Measurements from ENCODE around the gene BCAS3.
"Not testable (repeated sequence)": the region's sequence is repeated elsewhere in the genome, so short reads cannot be mapped to it uniquely, and the experiment has no call there.

The BCAS3 gene

GRCh38 chr17:60798576-60798975, 120.9 kb downstream of the BCAS3 start:
- DNase-seq (ENCODE audit: low read depth) = no peak

- no peak for DNase-seq (ENCODE audit: low read depth)
Observed at GRCh38 chr17:60802377-60802776, 124.7 kb downstream of the BCAS3 start.

GRCh38 chr17:60803059-60803458, 125.4 kb downstream of the BCAS3 start:
- no peak for DNase-seq (ENCODE audit: low read depth)

DNA sequence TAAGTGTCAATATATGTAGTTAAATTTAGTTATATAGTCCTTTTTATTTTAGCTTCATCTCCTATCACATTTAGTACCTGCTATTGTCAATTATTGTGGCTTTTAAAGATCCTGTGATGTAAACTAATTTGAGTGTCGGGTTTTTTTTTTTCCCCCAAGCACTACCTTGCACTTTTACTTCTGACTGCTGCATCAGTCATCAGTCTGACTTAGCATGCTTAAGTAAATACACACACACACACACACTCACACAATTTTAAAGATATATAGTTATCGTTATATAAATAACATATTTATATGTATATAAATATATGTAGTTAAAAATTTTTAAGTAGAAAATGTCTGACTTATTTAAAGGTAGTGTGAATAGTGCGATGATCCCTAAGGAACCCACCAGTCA, 127.2 kb downstream of the BCAS3 start:
- no peak for DNase-seq (ENCODE audit: low read depth)

DNA sequence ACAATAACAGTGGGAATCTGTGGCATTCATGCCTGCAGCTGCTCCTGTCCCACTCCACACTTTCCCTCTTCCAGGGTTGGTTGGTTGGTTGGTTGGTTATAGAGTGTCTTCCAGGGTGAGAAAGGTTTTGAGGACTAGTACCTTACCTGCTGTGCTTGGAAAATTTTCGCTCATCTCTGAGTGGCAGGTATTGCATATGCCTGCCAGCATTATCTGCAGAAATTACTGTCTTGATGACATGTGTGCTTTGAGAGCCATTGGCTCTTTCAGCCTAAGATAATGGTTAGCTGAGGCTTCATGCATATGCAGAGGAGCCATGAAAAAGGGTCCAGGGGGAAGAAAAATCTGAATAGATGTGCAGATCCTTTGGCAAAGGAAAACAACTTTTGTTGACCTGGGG, 131.8 kb downstream of the BCAS3 start:
- no peak for DNase-seq (ENCODE audit: low read depth)

- not testable (repeated sequence) for DNase-seq (ENCODE audit: low read depth)
Observed at GRCh38 chr17:60814941-60815340, 137.3 kb downstream of the BCAS3 start.

DNA sequence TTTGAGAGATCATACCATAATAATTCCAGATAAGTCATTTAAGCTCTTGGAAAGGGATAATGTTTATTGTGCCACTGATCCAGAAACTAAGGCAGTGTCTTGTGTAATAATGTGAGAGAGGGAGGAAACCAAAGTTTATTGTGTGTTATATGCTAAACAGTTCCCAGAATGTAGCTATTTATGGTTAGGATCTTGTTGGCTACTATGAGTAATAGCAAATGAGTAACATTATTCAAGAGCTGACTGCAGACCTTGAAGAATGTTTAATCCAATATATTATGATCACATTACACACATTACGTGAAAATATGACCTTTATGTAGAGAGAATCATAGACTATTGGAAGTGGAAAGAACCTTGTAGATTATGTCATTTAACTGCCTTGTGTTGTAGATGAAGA, 139.5 kb downstream of the BCAS3 start:
- no peak for DNase-seq (ENCODE audit: low read depth)

- no peak for DNase-seq (ENCODE audit: low read depth)
Observed at GRCh38 chr17:60819447-60820130, 141.9 kb downstream of the BCAS3 start.

GRCh38 chr17:60823515-60823914, 145.9 kb downstream of the BCAS3 start:
- DNase-seq (ENCODE audit: low read depth) = no peak

GRCh38 chr17:60825351-60825750, 147.7 kb downstream of the BCAS3 start:
- DNase-seq (ENCODE audit: low read depth) = no peak

DNA sequence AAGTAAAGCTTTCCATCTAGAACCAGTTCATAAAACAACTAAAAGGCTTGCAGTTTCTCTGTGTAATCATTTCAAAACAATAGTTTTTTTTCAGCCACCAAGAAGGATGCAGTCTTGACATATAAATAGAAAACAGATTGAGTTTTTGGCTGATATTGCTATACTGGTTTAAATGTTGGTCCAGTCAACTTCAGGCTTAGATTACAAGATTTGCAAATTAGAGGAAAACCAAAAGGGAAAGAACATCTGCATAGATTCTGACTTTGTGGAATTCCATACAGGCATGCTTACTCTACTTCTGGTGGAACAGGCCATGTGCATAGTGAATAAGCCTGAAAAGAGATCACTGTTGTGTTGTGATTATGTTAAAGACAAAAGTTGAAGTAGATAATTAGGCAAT, 150.3 kb downstream of the BCAS3 start:
- no peak for DNase-seq (ENCODE audit: low read depth)

GRCh38 chr17:60832151-60832585, 154.5 kb downstream of the BCAS3 start:
- no peak for DNase-seq (ENCODE audit: low read depth)

GRCh38 chr17:60832631-60833030, 155.0 kb downstream of the BCAS3 start:
- DNase-seq (ENCODE audit: low read depth) = no peak

- DNase-seq (ENCODE audit: low read depth) = no peak
Observed at GRCh38 chr17:60840456-60840855, 162.8 kb downstream of the BCAS3 start.

- no peak for DNase-seq (ENCODE audit: low read depth)
Observed at GRCh38 chr17:60845012-60845411, 167.4 kb downstream of the BCAS3 start.

GRCh38 chr17:60846175-60846574, 168.5 kb downstream of the BCAS3 start:
- no peak for DNase-seq (ENCODE audit: low read depth)

- DNase-seq (ENCODE audit: low read depth) = no peak
Observed at GRCh38 chr17:60851181-60851580, 173.5 kb downstream of the BCAS3 start.

GRCh38 chr17:60857556-60858080, 180.0 kb downstream of the BCAS3 start:
- no peak for DNase-seq (ENCODE audit: low read depth)

DNA sequence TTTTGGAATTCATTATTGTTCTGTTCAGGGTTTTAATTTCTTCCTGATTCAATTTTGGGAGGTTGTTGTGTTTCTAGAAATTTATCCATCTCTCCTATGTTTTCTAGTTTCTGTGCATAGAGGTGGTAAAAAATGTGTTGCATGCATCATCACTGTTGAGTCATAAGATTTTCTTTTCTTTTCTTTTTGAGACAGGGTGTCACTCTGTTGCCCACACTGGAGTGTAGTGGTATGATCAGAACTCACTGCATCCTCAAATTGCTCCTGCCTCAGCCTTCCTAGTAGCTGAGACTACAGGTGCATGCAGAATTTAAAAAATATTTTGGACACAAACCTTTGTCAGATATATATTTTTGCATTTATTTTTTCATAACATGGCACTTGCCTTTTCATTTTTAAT, 184.8 kb downstream of the BCAS3 start:
- no peak for DNase-seq (ENCODE audit: low read depth)

DNA sequence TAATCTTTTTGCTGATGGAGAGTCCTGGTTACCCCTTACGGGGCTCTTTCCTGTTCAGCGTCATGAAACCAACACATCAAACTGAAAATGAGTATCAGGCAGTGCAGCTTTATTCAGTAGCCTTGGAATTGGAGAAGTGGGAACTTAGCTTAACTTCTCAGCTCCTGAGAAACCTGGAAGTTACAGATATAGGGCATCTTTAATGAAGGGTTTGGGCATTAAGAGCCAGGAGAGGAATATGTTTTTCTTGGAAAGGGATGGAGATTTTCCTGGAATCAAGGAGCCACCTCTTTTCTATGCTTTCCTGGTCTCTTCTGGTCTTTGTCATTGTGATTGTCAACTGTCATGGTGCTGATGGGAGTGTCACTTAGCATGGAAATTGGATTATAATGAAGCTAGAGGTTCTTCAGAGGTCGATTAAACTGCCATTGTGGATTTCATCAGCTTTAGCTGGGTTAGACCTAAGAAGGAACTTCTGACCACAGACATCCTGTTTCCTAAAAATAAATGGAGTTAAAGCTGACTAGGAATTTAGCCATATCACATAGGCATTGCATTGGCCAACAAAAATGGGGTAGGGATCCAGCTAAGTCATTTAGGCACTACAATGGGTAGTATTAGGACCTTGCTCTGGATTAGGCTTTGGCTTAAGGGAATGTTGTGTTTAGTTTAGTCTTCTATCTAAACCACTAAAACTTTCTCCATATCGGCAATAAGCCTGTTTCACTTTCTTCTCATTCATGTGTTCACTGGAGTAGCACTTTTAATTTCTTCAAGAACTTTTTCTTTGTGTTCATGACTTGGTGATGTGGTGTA, 186.4 kb downstream of the BCAS3 start:
- no peak for DNase-seq (ENCODE audit: low read depth)

DNA sequence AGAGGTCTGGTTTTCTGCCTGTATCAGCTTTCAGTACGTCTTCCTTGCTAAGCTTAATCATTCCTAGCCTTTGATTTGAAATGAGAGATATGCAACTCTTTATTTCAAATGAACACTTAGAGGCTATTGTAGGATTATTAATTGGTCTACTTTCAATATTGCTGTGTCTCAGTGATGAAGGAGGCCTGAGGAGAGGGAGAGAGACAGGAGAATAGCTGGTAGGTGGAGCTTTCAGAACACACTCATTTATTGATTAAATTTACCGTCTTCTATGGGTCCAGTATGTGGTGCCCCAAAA, 187.0 kb downstream of the BCAS3 start:
- DNase-seq (ENCODE audit: low read depth) = no peak

GRCh38 chr17:60874772-60875171, 197.1 kb downstream of the BCAS3 start:
- DNase-seq (ENCODE audit: low read depth) = no peak
